DOHH2 (cell line): Measurements from ENCODE around the gene CYBRD1.
"Not testable (repeated sequence)": the region's sequence is repeated elsewhere in the genome, so short reads cannot be mapped to it uniquely, and the experiment has no call there.

ENCODE experiments used
- CTCF ChIP-seq: fragments of 200-600 bp; sonication (generic); IDR thresholded peaks from one replicate; pipeline ENCODE4 v1.5.1; 2014; ENCODE audit warnings: antibody characterized with exemption, mild to moderate bottlenecking, low read depth, low read length; ENCODE audit not compliant: poor library complexity, severe bottlenecking
- EZH2phosphoT487 ChIP-seq: fragments of 200-600 bp; sonication (generic); IDR thresholded peaks from 2 replicates; pipeline ENCODE4 v1.6.1; 2017; ENCODE audit warnings: borderline replicate concordance, mild to moderate bottlenecking, antibody characterized with exemption, low read length, moderate library complexity, mixed read lengths

GRCh38 chr2:171497664-171498063 lies 24.6 kb upstream of the CYBRD1 start:
- not testable (repeated sequence) for TF ChIP-seq CTCF, EZH2phosphoT487
